ENCODE measurements around the gene DEK.

DEK gene

GRCh38 chr6:18185624-18186023 lies 78.7 kb downstream of the DEK start:
- TF ChIP-seq POLR2AphosphoS5 (IDR thresholded peaks at IDR 0.05; ENCODE audit: low read depth, low read length) (no peak), FOXP2 (optimal IDR thresholded peaks at IDR 0.05; ENCODE audit: borderline replicate concordance, extremely low read depth, extremely low read length, insufficient read depth) (no peak), REST (IDR thresholded peaks at IDR 0.05; ENCODE audit: insufficient read depth in 1 of 2, low read depth in 2 of 2, low read length in 2 of 2) (no peak), TAF1 (IDR thresholded peaks at IDR 0.05; ENCODE audit: borderline replicate concordance, insufficient read depth, low read length) (no peak), SIN3A (IDR thresholded peaks at IDR 0.05; ENCODE audit: borderline replicate concordance, insufficient read depth, low read length) (no peak)

DNA sequence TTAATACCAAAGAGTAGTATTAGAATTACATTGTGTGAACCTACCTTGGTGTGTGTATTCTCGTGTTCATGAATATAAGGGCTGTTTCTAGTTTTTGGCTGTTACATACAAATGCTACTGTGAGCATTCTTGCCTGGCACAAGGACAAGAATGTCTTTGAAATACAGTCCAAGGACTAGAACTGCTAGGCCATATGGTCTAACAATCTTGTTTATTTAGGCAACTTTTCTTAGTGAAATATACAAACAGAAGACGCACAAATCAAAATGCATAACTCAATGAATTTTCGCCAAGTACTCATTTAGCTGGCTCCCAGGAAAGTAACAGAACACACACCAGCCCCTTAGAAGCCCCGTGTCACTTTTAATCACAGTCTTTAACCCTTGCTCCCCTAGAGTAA lies 80.6 kb downstream of the DEK start:
- TF ChIP-seq FOXP2 (optimal IDR thresholded peaks at IDR 0.05; ENCODE audit: borderline replicate concordance, extremely low read depth, extremely low read length, insufficient read depth) (no peak), REST (IDR thresholded peaks at IDR 0.05; ENCODE audit: insufficient read depth in 1 of 2, low read depth in 2 of 2, low read length in 2 of 2) (no peak), SIN3A (IDR thresholded peaks at IDR 0.05; ENCODE audit: borderline replicate concordance, insufficient read depth, low read length) (no peak), TAF1 (IDR thresholded peaks at IDR 0.05; ENCODE audit: borderline replicate concordance, insufficient read depth, low read length) (no peak), POLR2AphosphoS5 (IDR thresholded peaks at IDR 0.05; ENCODE audit: low read depth, low read length) (no peak)

- TF ChIP-seq SIN3A (IDR thresholded peaks at IDR 0.05; ENCODE audit: borderline replicate concordance, insufficient read depth, low read length) = no peak
- no peak for TF ChIP-seq FOXP2 (optimal IDR thresholded peaks at IDR 0.05; ENCODE audit: borderline replicate concordance, extremely low read depth, extremely low read length, insufficient read depth)
- TF ChIP-seq REST (IDR thresholded peaks at IDR 0.05; ENCODE audit: insufficient read depth in 1 of 2, low read depth in 2 of 2, low read length in 2 of 2) = no peak
- TF ChIP-seq POLR2AphosphoS5 (IDR thresholded peaks at IDR 0.05; ENCODE audit: low read depth, low read length) = no peak
- TF ChIP-seq TAF1 (IDR thresholded peaks at IDR 0.05; ENCODE audit: borderline replicate concordance, insufficient read depth, low read length) = no peak
Observed at GRCh38 chr6:18182568-18182967, 81.8 kb downstream of the DEK start.

DNA sequence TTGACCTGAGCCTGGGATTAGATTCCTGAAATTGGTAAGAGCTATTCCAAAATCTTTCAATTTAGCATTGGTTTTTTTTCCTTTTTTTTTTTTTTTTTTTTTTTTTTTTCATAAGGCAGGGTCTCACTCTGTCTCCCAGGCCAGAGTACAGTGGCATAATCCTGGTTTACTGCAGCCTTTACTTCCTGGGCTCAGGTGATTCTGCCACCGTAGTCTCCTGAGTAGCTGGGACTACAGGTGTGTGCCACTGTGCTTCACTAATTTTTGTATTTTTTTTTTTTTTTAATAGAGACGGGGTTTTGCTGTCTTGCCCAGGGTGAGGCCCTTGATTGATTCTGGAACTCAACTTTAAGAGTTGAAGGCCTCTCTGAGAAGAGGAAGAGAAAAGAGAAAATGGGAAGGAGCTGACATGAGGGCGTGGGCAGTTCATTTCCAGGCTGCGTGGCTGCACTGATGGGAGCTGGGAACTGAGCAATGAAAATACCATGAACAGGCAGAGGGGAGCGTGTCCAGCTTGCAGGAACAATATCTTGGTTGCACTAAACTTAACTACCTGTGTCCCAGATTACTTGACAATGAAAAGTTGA lies 84.5 kb downstream of the DEK start:
- TF ChIP-seq FOXP2 (optimal IDR thresholded peaks at IDR 0.05; ENCODE audit: borderline replicate concordance, extremely low read depth, extremely low read length, insufficient read depth) (no peak), TAF1 (IDR thresholded peaks at IDR 0.05; ENCODE audit: borderline replicate concordance, insufficient read depth, low read length) (no peak), REST (IDR thresholded peaks at IDR 0.05; ENCODE audit: insufficient read depth in 1 of 2, low read depth in 2 of 2, low read length in 2 of 2) (no peak), POLR2AphosphoS5 (IDR thresholded peaks at IDR 0.05; ENCODE audit: low read depth, low read length) (no peak), SIN3A (IDR thresholded peaks at IDR 0.05; ENCODE audit: borderline replicate concordance, insufficient read depth, low read length) (no peak)
